Activated naive CD8-positive, alpha-beta T cell (primary cell): ENCODE measurements around the gene PCDH19.

Source experiments
- H3K27ac Mint-ChIP-seq: one replicate; pipeline ENCODE4 v1.8.0; 2021; ENCODE audit warnings: mixed read lengths
- H3K27me3 Mint-ChIP-seq: one replicate; pipeline ENCODE4 v1.8.0; 2021; ENCODE audit warnings: mixed read lengths
- H3K36me3 Mint-ChIP-seq: one replicate; pipeline ENCODE4 v1.8.0; 2021; ENCODE audit warnings: mixed read lengths
- H3K4me1 Mint-ChIP-seq: one replicate; pipeline ENCODE4 v1.8.0; 2021; ENCODE audit warnings: low read depth, mixed read lengths
- H3K4me3 Mint-ChIP-seq: one replicate; pipeline ENCODE4 v1.8.0; 2021; ENCODE audit warnings: mild to moderate bottlenecking, mixed read lengths
- H3K9me3 Mint-ChIP-seq: one replicate; pipeline ENCODE4 v1.8.0; 2021; ENCODE audit warnings: low read depth, mixed read lengths

The PCDH19 gene

DNA sequence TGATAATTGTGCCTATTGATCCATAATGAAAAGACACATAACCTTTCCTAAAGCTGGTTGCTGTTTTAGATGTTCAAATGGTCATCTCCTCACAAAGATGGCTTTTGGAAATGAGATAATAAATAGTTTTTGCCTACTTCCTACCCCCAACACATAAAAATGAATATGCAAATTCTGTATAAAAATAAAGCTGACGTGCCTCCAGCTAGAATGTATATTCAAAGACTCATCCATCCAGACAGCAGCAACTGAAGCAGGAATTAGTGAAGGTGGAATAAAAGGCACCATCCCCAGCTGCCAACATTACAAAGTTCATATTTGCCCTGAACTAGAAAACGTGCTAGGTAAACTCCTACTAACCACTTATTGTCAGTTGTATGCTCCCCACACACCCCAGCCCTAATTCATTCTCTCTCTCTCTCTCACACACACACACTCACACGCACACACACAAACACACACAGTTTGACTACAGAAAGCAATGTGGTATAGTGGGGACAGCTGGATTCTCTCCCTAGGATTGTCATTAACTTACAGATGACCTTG, 53.6 kb downstream of the PCDH19 start:
- no peaks in the 10 kb centered on the region for H3K4me1 Mint-ChIP-seq
- no peaks in the 10 kb centered on the region for H3K9me3 Mint-ChIP-seq
- H3K27ac Mint-ChIP-seq: no peak overlapping the region
- H3K36me3 Mint-ChIP-seq: no peaks in the 10 kb centered on the region
- H3K27me3 Mint-ChIP-seq: peaks cover 4% of the 10 kb centered on the region
- no peak overlapping the region for H3K4me3 Mint-ChIP-seq

DNA sequence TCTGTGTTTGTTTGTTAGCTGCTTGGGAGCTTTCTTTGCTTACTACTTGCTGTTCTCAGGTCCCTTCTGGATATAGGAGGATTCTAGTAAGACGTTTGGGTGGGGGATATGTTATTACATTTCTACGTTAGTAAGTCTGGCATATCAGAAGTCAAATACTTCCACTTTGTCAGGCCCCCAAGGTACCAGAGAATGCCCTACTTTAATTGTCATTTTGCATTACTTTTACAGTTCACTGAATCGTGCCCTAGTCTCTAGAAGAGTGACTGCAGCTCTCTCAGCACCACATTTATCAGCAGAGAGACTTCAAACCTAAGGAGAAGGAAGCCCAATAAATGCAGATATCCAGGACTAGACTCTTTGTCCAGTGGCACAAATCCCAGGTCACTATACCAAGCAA, 54.4 kb downstream of the PCDH19 start:
- H3K36me3 Mint-ChIP-seq: no peaks in the 10 kb centered on the region

DNA sequence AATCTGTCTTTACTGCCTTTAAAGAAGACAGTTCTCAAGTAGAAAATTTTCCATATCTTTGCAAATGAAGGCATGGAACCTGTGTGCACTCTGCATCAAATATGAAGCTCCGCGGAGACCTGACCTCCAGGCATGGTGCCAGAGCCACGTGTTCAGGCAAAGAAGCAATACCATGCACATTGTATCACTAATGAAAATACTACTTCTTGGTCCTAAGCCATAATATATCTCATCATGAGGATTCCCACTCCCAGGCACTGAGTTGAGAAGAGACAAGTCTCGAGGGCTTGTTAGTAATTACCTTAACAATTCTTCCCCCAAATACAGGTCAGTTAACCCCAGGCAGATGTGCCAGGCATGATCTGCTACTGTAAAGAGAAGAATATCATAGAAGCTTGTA, 56.7 kb downstream of the PCDH19 start:
- no peaks in the 10 kb centered on the region for H3K4me1 Mint-ChIP-seq
- no peaks in the 10 kb centered on the region for H3K9me3 Mint-ChIP-seq
- no peak overlapping the region for H3K27ac Mint-ChIP-seq
- H3K4me3 Mint-ChIP-seq: no peak overlapping the region
- peaks cover 4% of the 10 kb centered on the region for H3K27me3 Mint-ChIP-seq
- no peaks in the 10 kb centered on the region for H3K36me3 Mint-ChIP-seq

More for the DNA sequence above, 54.4 kb downstream of the PCDH19 start:
- Mint-ChIP-seq H3K9me3 (no peaks in the 10 kb centered on the region), H3K4me1 (no peaks in the 10 kb centered on the region), H3K4me3 (no peak overlapping the region), H3K27ac (no peak overlapping the region), H3K27me3 (peaks cover 4% of the 10 kb centered on the region)

DNA sequence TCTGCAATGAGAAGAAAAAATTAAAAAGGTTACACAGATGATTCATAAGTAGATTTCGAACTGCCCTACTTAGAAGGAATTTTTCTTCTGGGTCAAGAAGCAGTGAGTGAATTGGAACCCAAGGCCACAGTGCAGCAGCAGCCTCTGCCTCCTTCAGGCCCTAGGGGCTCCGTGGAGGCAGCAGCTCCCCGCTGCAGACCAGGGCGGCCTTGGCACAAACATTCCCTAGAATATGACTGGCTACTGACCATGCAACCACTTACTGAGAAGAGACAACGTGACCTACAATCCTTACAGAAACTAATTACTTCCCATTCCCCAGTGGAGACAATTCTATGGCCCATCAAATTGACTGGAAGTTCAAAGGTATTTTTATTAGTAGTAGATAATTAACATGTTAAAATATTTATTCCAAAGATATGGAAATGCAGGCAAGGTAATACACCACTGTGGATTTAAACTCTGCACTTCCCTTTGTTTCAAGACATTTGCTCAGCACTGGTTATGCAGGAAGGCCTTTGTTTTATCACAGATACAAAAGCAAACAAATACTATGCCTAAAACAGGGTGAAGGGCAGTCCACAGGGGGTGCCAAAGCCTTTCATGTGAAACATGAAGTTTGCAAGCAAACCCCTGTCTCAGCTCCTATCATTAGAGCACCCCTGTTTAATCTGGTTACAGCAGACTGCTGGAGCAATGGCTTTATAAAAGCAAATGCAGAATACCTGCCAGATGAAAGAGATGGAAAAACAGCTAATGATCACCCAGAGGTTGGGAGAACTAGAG, 59.2 kb downstream of the PCDH19 start:
- no peaks in the 10 kb centered on the region for H3K9me3 Mint-ChIP-seq
- no peaks in the 10 kb centered on the region for H3K36me3 Mint-ChIP-seq
- no peak overlapping the region for H3K4me3 Mint-ChIP-seq
- no peak overlapping the region for H3K27ac Mint-ChIP-seq
- no peaks in the 10 kb centered on the region for H3K4me1 Mint-ChIP-seq
- peaks cover 2% of the 10 kb centered on the region for H3K27me3 Mint-ChIP-seq

DNA sequence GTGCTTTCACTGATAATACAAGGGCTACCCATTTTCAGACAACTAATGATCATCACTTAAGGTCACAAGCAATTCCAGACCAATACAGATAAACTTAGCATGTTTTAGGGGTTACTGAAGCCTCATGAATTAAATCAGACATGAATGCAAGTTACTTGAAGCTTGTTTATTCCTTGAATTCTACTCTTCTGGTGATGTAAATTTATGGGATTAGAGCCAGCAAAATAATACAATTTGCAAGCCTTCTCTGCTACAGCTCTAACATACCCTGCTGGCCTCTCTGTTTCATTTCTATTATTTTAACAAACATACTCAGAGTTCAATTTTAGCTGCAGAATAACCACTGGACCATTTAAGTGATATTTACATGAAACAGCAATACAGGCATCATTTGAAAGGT, 60.7 kb downstream of the PCDH19 start:
- Mint-ChIP-seq H3K4me1 (no peaks in the 10 kb centered on the region), H3K4me3 (no peak overlapping the region), H3K9me3 (no peaks in the 10 kb centered on the region), H3K27me3 (peaks cover 2% of the 10 kb centered on the region), H3K27ac (no peak overlapping the region), H3K36me3 (no peaks in the 10 kb centered on the region)

DNA sequence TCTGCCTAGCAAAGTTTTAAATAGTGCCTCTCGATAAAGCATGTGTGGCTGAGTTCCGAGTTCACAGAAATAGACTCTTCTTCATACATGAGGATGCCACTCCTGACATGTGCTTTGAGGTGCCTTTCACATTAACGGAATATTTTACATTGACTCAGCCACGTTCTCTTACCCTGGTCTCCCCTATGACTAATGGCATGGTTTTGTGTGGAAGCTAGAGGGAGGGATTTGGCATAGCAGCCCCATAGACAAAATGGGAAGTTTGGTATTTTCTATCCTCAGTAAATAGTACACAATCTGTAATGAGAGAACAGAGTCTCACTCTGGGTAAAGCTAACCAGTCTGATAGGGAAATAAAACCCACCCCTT, 68.9 kb downstream of the PCDH19 start:
- H3K9me3 Mint-ChIP-seq: no peaks in the 10 kb centered on the region
- H3K36me3 Mint-ChIP-seq: no peaks in the 10 kb centered on the region
- H3K27ac Mint-ChIP-seq: no peak overlapping the region
- H3K27me3 Mint-ChIP-seq: no peaks in the 10 kb centered on the region
- no peak overlapping the region for H3K4me3 Mint-ChIP-seq
- no peaks in the 10 kb centered on the region for H3K4me1 Mint-ChIP-seq

DNA sequence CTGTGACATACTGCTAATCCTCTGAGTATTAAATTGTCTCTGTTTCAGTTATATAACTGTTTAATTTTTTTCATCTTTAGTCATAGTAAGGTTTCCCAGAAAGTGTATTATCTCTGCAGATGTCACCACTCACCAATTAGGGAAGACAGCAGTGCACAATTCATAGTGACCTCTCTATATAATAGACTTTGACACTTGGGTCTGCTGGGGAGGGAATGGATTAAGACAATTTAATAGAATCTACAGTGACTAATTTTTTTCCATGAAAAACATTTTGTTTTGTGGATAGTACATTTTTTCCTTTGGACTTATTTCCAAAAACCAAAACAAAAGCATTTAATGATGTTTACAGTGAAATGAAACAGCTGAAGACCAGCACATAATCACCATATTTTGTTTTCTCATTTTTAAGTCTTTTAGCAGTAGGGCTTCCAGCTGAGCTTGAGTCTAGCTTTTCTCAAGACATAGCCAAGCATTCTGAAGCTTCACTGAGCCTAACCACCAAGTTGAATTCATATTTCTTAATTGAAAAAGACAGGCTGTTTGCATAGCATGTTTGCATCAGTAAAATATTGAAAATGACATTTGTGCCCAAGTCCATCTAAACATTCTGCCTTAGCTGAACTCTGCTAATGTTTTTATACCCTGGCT, 69.5 kb downstream of the PCDH19 start:
- Mint-ChIP-seq H3K36me3 (no peaks in the 10 kb centered on the region), H3K27me3 (no peaks in the 10 kb centered on the region), H3K4me1 (no peaks in the 10 kb centered on the region), H3K9me3 (no peaks in the 10 kb centered on the region), H3K27ac (no peak overlapping the region), H3K4me3 (no peak overlapping the region)

DNA sequence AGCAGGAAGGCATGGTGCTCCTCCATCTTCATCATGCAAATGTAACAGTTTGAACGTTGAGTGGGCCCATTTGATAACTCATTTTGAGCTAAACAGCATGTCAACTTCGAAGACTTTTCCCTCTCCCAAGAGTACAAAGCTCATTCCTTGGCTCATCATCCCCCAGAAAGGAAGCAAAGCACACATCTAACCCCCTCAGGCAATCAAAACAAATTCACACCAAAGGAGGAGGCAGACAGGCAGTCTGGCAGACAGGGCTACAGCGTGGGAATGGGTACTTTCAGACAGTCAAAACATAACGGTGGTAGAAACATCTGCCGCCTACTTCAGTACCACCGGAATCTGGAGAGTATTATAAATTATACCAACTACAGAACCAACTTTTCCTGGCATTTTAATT, 81.7 kb downstream of the PCDH19 start:
- Mint-ChIP-seq H3K27me3 (peaks cover 4% of the 10 kb centered on the region), H3K4me1 (no peaks in the 10 kb centered on the region), H3K4me3 (no peak overlapping the region), H3K9me3 (no peaks in the 10 kb centered on the region), H3K36me3 (no peaks in the 10 kb centered on the region), H3K27ac (no peak overlapping the region)

DNA sequence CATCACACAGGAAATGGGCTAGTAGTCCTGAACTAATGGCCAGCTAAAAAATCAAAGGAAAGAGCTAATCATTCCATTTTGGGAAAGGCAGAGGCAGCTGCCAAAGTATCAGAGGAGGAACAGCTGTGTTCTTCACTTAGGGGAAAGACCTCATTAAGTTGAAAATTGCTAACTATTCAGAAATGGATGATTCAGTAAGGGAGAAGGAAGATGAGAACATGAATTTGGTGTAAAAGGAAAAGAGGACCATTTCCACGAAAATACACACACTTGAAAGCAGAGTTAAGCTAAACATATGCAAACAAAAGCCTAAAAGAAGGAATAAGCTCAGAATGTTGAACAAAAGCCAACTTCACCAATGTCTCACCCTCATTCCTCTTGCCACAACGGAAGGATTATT, 90.4 kb downstream of the PCDH19 start:
- Mint-ChIP-seq H3K4me1 (no peaks in the 10 kb centered on the region), H3K4me3 (no peak overlapping the region), H3K27me3 (no peaks in the 10 kb centered on the region), H3K36me3 (no peaks in the 10 kb centered on the region), H3K9me3 (no peaks in the 10 kb centered on the region), H3K27ac (no peak overlapping the region)

DNA sequence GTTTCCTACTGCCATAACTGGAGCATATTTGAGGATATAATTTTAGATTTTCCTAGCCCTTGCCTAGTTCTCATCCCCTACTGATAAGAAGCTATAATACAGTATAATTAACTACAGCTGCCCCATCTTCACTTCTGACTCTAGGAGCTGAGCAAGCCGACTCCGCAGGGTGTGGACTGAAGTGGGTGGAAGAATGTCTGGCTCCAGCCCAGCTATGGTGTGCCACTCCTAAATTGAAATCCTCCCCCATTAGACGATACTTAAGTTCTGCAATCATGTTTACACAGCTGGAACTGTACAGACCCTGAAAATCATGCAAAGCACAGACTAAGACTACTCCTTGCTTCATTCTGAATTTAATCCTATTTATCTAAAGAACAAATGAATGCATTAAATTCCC, 93.1 kb downstream of the PCDH19 start:
- H3K27ac Mint-ChIP-seq: no peak overlapping the region
- H3K27me3 Mint-ChIP-seq: no peaks in the 10 kb centered on the region
- no peaks in the 10 kb centered on the region for H3K9me3 Mint-ChIP-seq
- no peaks in the 10 kb centered on the region for H3K4me1 Mint-ChIP-seq
- H3K4me3 Mint-ChIP-seq: no peak overlapping the region
- H3K36me3 Mint-ChIP-seq: no peaks in the 10 kb centered on the region

DNA sequence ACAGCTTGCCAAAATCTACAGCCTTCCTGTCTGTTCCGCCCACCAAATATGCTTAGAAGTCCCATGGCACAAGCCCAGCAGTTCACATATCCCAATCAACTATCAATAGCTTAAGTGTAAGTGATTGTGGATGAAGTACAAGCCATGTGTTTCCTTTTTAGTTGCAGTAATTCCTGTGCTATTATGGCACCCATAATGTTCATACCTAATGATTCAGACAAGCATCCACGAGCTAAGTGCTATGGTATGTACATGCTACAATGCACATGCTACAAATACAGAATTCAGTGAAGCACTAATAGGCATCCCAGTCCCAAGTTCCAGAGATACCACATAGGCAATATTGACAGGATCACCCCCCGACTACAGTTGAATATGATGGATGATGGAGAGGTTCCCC, 94.5 kb downstream of the PCDH19 start:
- Mint-ChIP-seq H3K9me3 (no peaks in the 10 kb centered on the region), H3K36me3 (no peaks in the 10 kb centered on the region), H3K4me3 (no peak overlapping the region), H3K27me3 (no peaks in the 10 kb centered on the region), H3K4me1 (no peaks in the 10 kb centered on the region), H3K27ac (no peak overlapping the region)

DNA sequence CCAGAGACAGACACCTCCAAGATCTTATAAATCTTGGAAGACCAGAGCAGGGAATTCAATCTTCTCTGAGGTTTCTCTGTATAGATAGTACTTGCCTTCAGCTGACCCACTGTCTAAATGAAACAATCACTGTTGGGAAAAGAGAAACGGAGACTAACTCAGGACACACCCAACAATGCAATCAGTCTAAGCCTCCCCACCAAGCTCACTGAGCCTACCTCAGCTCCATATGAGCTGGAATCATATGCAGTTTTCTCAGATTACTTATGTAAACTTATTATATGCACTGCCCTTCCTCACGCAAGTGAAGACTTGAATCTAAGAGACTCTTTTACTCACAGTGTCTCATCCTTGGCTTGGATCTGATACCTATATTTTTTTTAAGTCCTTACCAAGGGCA, 110.5 kb downstream of the PCDH19 start:
- peaks cover 2% of the 10 kb centered on the region for H3K27me3 Mint-ChIP-seq
- H3K4me1 Mint-ChIP-seq: no peaks in the 10 kb centered on the region
- H3K4me3 Mint-ChIP-seq: no peak overlapping the region
- H3K9me3 Mint-ChIP-seq: no peaks in the 10 kb centered on the region
- no peak overlapping the region for H3K27ac Mint-ChIP-seq
- no peaks in the 10 kb centered on the region for H3K36me3 Mint-ChIP-seq

DNA sequence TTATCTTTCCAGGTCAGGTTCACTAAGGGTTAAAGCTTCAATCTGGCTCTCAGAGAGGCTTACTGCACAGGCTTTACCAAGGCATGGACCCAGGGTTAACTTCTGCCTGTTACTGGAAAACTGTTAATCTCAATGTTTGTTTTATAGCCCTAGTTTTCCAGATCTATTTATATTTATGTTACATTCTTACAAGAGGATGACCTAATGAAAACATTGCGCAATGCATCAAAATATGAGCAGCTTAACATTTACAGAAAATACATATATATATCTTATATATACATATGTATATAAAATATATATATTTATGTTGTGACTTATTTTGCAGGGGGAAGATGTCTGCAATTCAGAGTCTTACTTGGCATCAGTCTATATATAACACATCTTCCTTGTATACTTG, 112.3 kb downstream of the PCDH19 start:
- H3K9me3 Mint-ChIP-seq: no peaks in the 10 kb centered on the region
- H3K27ac Mint-ChIP-seq: no peak overlapping the region
- H3K27me3 Mint-ChIP-seq: no peaks in the 10 kb centered on the region
- H3K4me1 Mint-ChIP-seq: no peaks in the 10 kb centered on the region
- no peaks in the 10 kb centered on the region for H3K36me3 Mint-ChIP-seq
- no peak overlapping the region for H3K4me3 Mint-ChIP-seq

DNA sequence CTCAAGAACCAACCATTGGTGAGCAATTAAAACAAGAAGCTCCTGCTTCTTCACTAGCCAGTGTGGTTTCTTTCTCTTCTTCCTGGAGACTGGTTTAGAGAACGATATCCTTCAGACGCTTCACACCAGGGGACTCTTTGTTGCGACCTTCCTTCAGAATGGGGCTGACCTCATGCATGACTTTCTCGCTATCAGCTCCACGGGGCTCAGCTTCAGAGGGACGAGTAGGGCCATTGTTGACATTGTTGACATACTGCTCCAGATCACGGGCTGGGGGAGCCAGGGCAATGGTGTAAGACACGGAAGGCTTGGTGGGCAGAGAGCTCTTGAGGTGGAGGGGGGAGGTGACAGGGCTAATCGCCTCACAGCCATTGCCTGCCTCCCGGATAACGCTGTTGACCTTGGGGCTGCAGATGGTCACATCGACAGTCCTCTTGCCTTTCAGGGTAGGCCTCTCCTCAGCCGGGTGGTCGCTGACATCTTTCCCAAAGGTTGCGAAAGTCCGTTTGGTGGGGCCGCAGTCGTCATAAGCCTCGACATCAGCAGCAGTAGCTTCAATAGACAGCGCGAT, 113.8 kb downstream of the PCDH19 start:
- Mint-ChIP-seq H3K27me3 (no peaks in the 10 kb centered on the region), H3K9me3 (no peaks in the 10 kb centered on the region), H3K36me3 (no peaks in the 10 kb centered on the region), H3K4me3 (no peak overlapping the region), H3K27ac (no peak overlapping the region), H3K4me1 (no peaks in the 10 kb centered on the region)

DNA sequence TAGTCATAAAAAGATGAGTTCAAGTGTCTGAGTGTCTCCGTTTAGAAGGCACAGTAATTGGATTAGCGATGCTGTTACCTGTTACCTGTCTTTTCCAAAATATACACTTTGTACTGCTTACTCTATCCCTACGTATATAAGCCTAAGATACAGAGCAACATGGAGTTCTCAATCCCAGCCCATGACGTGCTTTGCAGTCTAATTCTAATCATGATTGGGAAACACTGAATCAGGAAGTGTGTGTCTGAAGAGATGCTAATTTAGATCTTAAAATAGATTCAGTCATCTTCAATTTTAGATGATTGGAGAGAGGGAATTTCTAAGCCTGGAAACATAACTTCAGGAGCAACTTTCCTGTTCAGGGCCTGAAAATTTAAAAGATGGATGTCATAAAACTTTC, 115.1 kb downstream of the PCDH19 start:
- no peak overlapping the region for H3K4me3 Mint-ChIP-seq
- no peaks in the 10 kb centered on the region for H3K9me3 Mint-ChIP-seq
- no peaks in the 10 kb centered on the region for H3K36me3 Mint-ChIP-seq
- no peaks in the 10 kb centered on the region for H3K4me1 Mint-ChIP-seq
- H3K27ac Mint-ChIP-seq: no peak overlapping the region
- no peaks in the 10 kb centered on the region for H3K27me3 Mint-ChIP-seq
